KOPT-K1 (cell line): ENCODE data around the gene MAN1A1.
"Not testable (repeated sequence)": the region's sequence is repeated elsewhere in the genome, so short reads cannot be mapped to it uniquely, and the experiment has no call there.

Source experiments
- H3K27ac ChIP-seq: fragments of 200-600 bp; sonication (generic); 2 replicates; pipeline ENCODE4 v1.5.1; 2016; ENCODE audit warnings: antibody characterized with exemption, mild to moderate bottlenecking, low read depth, low read length; ENCODE audit not compliant: poor library complexity, severe bottlenecking
- H3K36me3 ChIP-seq: fragments of 200-600 bp; sonication (generic); 2 replicates; pipeline ENCODE4 v1.5.1; 2017; ENCODE audit warnings: antibody characterized with exemption, mild to moderate bottlenecking, low read length, moderate library complexity; ENCODE audit not compliant: insufficient read depth
- H3K9me3 ChIP-seq: fragments of 200-600 bp; sonication (generic); 2 replicates; pipeline ENCODE4 v1.5.1; 2017; ENCODE audit warnings: antibody characterized with exemption, low read length, mild to moderate bottlenecking; ENCODE audit not compliant: insufficient read depth, poor library complexity, severe bottlenecking

The MAN1A1 gene

GRCh38 chr6:119156757-119157505, 192.6 kb downstream of the MAN1A1 start:
- no peaks in the 10 kb centered on the region for H3K9me3 ChIP-seq
- H3K27ac ChIP-seq: no peak overlapping the region
- no peaks in the 10 kb centered on the region for H3K36me3 ChIP-seq

GRCh38 chr6:119156082-119156481, 193.5 kb downstream of the MAN1A1 start:
- H3K27ac ChIP-seq, H3K36me3 ChIP-seq, H3K9me3 ChIP-seq: not testable (repeated sequence)

DNA sequence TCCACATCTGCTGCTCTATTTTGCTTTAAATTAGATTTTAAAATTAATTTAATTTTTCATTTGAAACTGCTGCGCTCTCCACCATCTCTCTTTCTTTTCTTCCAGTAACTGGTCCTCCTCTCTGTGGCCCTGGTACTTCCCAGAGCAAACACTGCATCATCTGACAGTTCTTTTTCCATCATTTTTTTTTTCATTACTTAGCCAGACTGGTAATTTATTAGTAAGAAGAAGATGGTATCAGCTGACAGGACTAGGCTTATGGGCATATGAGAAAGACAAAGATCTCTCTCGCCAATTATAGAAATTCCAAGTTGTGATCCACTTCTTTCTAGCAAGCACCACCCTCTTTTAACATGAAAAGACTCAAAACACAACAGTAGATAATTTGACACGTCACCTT, 197.4 kb downstream of the MAN1A1 start:
- Histone ChIP-seq H3K36me3 (no peaks in the 10 kb centered on the region), H3K9me3 (no peaks in the 10 kb centered on the region), H3K27ac (no peak overlapping the region)

DNA sequence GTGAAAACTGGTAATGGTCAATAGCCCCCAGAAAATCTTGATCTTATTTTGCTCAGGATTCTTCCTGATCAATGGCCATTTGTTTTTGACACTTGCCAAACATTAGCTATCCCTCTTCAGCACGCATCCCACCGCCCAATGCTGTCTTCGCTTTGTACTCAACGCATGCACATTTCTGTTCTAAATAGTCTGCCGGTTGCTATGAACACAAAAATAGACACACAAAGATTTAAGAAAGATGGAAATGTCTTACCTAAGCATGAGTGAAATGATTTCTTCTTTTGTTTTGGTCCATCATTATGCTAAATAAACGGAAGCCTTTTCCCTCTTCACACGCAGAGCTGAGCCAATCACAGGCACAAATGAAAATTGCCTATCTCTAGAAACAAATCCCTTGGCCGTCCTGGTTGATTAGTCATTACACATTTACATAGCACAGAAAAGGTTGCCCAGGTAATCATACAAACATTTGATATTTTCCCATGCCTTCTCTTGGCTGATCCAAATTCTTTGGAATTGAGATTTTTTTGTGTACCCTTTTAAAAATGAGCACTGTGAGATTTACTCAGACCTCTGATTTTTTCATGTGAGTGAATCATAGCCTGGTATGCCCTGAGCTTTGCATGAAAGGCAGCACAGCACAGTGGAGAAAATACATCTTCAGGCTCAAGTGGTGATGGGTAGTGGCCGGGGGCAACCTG, 200.6 kb downstream of the MAN1A1 start:
- Histone ChIP-seq H3K36me3 (no peaks in the 10 kb centered on the region), H3K27ac (no peak overlapping the region), H3K9me3 (no peaks in the 10 kb centered on the region)

DNA sequence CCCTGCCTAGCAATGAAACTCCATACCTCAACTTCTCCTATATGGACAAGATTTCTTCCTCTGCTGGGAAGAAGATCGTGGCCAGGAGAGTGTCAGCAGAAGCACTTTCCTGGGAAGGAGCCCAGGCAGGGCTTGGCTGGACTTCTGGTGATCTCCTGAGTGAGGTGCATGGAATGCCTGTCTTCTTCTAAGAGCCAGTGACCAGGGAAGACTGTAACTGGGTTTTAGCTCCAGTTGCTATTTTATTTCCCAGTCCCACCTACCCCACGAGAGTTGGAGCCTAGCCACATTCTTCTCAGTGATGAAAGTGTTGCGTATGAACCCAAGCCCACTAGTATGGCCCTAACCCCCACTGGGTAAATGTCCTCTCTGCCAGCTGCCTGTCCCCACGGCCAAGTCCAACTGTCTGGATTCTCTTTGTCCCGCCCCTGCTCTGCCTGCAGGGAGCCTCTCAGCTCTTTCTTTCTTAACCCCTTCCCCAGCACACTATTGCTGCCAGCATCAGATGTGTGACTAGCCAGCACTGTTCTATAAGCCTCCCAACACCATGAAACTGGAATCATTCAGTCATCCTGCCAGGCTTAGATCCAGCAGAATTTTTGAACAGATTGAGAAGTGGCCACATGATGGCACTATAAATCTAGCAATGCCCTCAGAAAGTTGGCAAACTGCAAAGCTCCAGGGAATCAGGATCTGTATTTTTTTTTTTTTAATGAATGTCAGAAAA, 201.3 kb downstream of the MAN1A1 start:
- no peaks in the 10 kb centered on the region for H3K36me3 ChIP-seq
- H3K27ac ChIP-seq: no peak overlapping the region

DNA sequence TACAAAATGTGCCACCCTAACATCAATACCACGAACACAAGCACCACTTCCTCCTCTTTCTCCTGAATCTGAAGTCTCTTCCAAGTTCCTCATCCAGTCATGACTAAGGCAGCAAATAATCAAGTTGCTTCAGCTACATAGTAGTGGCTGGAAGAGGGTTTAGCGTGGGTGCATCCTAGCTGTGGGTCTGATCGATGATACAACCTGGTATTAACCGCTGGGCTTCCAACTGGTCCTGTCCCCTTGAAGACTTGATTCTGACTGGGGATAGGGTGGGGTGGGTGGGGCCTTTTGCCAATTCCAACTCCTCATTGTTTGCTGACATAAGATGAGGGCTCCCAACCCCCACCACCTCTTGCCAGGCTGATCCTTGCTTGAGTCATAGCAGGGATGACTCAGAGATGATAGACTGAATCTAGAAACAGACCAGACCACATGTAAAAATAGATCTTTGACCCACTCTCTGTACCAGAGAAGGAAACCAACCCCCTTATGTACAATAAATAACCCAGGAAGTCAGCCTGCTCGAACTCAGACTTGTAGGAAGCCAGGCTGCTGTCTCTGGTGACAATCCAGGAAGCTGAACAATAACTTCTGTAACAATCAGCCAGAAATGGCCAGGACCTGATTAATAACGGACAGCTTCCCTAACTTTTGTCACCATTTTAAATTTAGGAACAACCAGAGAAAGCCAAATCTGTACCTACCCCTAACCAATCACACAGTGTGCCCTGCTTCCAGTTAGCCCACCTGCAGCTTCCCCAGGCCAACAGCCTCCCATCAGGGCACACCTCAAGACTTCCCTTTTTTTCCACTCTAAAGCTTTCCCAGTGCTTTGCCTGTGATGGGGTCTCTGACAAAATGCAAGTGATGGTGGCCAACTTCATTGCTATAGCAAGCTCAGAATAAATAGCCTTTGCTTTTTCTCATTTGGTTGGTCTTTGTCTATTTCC, 202.2 kb downstream of the MAN1A1 start:
- H3K36me3 ChIP-seq: no peaks in the 10 kb centered on the region
- H3K9me3 ChIP-seq: no peaks in the 10 kb centered on the region
- H3K27ac ChIP-seq: no peak overlapping the region

More for the DNA sequence above, 201.3 kb downstream of the MAN1A1 start:
- no peaks in the 10 kb centered on the region for H3K9me3 ChIP-seq

GRCh38 chr6:119145111-119145510, 204.4 kb downstream of the MAN1A1 start:
- Histone ChIP-seq H3K36me3 (no peaks in the 10 kb centered on the region), H3K9me3 (no peaks in the 10 kb centered on the region), H3K27ac (peak overlapping the region; percentile 12)

- Histone ChIP-seq H3K9me3 (no peaks in the 10 kb centered on the region), H3K36me3 (no peaks in the 10 kb centered on the region), H3K27ac (no peak overlapping the region)
Observed at GRCh38 chr6:119142637-119143036, 206.9 kb downstream of the MAN1A1 start.

- no peak overlapping the region for H3K27ac ChIP-seq
- no peaks in the 10 kb centered on the region for H3K9me3 ChIP-seq
- no peaks in the 10 kb centered on the region for H3K36me3 ChIP-seq
Observed at GRCh38 chr6:119142041-119142440, 207.5 kb downstream of the MAN1A1 start.

- no peaks in the 10 kb centered on the region for H3K36me3 ChIP-seq
- H3K9me3 ChIP-seq: no peaks in the 10 kb centered on the region
- H3K27ac ChIP-seq: no peak overlapping the region
Observed at GRCh38 chr6:119140196-119141140, 209.1 kb downstream of the MAN1A1 start.

GRCh38 chr6:119138906-119139541, 210.5 kb downstream of the MAN1A1 start:
- Histone ChIP-seq H3K27ac (no peak overlapping the region), H3K36me3 (no peaks in the 10 kb centered on the region), H3K9me3 (no peaks in the 10 kb centered on the region)

- H3K27ac ChIP-seq: no peak overlapping the region
- no peaks in the 10 kb centered on the region for H3K36me3 ChIP-seq
Observed at GRCh38 chr6:119137194-119138072, 212.1 kb downstream of the MAN1A1 start.

DNA sequence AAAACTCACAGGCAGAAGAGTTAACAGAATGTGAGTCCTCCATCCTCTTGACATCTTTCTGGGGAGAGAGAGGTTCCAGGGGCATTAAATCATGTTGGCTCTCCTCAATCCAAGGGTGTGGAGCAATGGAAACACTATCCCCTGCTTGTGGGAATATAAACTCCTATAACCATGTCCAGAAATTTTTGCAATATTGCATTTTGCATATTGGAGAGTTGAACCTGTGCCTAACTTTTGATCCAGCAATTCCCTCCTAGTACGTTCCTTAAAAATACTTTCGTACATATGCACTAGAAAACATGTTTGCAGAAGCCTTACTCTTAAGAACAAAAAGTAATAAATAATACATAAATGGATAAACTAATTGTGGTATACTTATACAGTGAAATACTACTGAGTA, 214.8 kb downstream of the MAN1A1 start:
- H3K36me3 ChIP-seq: no peaks in the 10 kb centered on the region
- H3K9me3 ChIP-seq: no peaks in the 10 kb centered on the region
- H3K27ac ChIP-seq: no peak overlapping the region

More at GRCh38 chr6:119137194-119138072, 212.1 kb downstream of the MAN1A1 start:
- no peaks in the 10 kb centered on the region for H3K9me3 ChIP-seq
